Activated CD4-positive, alpha-beta T cell treated with anti-CD3 and anti-CD28 coated beads, Interleukin-10, Interleukin-2, amounts not matched to agents 100 ng/mL and 50 ng/mL, durations not matched to agents 16 hours and 8 hours (primary cell): ENCODE data around the gene NEK7.
"Not testable (repeated sequence)": the region's sequence is repeated elsewhere in the genome, so short reads cannot be mapped to it uniquely, and the experiment has no call there.

Source experiments
- DNase-seq: peaks from one replicate; pipeline ENCODE4 v3.0.0-alpha.2; 2020

NEK7 gene

DNA sequence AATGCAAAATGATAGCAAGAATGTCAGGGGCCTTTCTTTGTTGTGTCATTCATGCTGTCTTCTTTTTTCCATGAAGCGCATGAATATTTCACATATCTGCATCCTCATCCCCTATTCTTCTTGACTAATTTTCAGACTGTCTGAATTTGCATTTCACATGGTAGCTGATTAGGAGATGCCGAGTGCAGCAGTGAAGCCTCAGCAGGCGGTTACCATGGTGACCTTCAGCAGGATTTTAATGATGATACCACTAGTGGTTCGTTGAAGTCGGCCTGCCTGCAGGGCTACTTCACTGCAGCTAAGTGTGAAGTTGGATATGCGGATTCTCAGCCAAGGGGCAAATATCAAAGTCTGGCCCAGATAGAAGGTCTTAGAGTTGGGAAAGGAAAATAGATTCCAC lies 141.8 kb downstream of the NEK7 start:
- no peak for DNase-seq

DNA sequence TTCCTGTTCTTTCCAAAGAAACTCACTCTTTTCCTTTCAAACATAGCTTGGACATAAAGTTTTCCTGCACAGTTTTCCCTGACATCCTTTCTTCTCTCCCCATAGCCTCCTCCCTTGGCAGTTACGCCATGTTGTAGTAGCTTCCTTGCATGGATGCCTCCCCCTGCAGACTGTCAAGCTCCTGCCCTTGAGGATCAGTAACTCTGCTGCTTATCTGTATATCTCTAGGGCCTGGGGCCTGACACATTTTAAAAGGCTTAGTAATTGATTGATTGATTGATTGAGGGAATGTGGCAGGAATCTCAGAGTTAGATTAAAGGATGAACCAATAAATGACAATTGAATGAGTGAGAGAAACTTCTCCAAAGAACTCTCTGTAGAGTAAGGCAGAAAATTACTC lies 143.7 kb downstream of the NEK7 start:
- no peak for DNase-seq

DNA sequence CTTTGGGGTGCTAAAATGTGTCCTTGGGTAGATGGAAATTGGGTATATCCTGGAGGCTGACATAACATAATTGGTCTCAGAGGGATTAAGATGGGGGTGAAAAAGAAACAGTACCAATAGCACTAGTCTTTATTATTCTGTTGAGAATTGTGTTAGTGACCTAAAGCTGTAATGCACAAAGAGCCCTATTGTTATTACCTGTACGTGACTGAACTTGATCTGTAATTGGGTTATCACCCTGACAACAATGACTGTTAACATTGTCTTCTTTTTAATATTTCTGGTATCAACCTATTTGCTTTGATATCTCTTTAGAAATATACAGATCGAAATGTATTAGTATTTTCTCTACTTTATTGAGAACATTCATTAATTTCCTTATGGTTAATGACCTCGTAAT lies 147.6 kb downstream of the NEK7 start:
- DNase-seq, result no peak

DNA sequence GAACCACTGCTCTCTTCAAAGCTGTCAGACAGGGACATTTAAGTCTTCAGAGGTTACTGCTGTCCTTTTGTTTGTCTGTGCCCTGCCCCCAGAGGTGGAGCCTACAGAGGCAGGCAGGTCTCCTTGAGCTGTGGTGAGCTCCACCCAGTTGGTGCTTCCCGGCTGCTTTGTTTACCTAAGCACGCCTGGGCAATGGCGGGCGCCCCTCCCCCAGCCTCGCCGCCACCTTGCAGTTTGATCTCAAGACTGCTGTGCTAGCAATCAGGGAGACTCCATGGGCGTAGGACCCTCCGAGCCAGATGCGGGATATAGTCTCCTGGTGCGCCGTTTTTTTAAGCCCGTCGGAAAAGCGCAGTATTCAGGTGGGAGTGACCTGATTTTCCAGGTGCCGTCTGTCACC lies 158.0 kb downstream of the NEK7 start:
- not testable (repeated sequence) for DNase-seq

DNA sequence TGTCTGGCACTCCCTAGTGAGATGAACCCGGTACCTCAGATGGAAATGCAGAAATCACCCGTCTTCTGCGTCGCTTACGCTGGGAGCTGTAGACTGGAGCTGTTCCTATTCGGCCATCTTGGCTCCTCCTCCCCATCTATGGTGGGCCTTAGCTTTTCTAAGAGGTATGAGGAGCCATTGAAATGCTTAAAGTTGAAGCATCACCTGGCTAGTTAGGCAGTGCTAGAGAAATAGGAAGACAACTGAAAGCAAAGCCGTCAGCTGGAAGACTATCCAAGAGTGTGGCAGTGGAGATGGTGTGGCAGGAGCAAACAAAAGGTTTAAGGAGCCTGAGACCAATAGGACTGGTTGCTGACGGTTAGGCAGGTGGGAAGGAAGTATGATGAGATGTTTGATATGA lies 158.5 kb downstream of the NEK7 start:
- not testable (repeated sequence) for DNase-seq

DNA sequence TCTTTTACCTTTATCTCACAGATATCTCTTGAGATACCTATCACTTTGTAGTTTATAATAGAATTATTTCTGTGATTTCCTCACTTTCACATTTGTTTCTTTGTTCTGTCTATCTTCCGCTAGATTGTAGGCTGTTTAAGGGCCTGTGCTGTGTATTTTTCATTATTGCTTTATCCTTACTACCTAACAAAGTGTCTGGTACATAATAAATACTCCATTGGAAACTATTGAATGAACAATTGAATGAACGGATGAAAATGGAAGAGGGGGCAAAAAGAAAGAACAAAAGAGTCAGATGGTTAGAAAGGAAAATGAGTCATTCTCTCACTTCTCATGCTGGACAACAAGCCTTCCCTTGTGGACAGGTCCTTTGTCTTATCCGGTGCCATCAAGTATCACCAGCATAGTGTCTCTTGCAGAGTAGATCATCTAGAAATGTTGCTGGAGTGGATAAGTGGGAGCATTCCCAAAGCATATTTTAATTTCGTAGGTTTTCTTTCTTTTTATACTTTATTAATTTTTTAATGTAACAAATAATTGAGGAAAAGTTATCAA lies 159.8 kb downstream of the NEK7 start:
- DNase-seq, result no peak

DNA sequence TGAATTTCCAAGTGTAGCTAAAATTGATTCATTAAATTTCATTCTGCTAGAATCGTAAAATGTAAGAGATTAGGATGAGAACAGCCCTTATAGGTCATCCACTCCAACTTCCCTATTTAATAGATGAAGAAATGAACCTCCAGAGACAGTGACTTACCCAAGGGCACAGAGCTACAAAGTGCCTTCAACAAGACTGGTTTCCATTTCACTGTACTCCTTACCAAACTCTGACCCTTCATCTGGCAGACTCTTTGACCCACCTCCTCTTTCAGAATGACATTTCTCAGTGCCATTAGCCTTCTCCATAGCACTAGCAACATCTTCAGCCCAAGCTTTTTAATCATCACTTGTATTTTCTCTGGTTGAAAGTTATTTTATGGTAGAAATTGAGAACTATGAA lies 161.3 kb downstream of the NEK7 start:
- DNase-seq, result peak; percentile 31

DNA sequence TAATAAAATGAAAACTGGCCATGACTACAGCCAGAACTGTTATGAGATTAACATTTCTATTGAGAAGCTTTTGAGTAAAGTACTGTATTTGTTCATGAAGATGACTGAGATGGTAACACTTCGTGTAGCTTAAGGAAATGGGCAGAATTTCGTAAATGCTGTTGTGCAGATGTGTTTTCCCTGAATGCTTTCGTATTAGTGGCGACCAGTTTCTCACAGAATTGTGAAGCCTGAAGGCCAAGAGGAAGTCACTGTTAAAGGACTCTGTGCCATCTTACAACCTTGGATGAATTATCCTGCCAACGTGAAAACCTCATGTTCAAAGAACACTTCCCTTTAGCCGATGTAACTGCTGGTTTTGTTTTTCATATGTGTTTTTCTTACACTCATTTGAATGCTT lies 164.0 kb downstream of the NEK7 start:
- peak; percentile 2 for DNase-seq

DNA sequence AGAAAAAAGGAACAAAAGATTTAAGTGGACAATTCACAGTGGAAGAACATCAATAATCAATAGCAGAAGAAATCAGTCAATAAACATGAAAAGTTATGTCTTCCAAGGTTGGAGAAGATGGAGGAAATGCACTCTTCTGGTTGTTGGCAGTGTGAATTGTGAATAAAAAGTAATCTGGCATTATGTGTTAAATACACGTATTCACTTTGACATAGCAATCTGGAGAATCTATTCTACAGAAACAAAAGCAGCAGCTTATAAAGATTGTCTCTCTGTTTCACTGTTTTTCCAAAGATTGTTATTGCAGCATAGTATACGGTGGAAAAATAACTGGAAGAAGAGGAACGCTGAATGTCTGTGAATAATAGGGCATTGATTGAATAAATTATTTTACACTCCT lies 169.4 kb downstream of the NEK7 start:
- no peak for DNase-seq

DNA sequence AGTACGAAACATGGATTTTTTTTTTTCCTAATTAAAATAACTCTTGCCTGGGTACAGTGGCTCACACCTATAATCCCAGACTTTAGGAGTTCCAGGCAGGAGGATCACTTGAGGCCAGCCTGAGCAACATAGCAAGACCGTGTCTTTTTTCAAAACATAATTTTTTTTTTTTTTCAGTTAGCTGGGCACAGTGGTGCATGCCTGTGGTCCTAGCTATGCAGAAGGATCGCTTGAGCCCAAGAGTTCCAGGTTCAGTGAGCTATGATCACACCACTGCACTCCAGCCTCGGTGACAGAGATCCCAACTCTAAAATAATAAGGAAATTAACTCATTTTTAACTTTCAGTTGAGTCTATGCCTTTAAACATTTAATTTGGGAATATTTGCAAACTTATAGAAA lies 170.1 kb downstream of the NEK7 start:
- DNase-seq, result no peak

DNA sequence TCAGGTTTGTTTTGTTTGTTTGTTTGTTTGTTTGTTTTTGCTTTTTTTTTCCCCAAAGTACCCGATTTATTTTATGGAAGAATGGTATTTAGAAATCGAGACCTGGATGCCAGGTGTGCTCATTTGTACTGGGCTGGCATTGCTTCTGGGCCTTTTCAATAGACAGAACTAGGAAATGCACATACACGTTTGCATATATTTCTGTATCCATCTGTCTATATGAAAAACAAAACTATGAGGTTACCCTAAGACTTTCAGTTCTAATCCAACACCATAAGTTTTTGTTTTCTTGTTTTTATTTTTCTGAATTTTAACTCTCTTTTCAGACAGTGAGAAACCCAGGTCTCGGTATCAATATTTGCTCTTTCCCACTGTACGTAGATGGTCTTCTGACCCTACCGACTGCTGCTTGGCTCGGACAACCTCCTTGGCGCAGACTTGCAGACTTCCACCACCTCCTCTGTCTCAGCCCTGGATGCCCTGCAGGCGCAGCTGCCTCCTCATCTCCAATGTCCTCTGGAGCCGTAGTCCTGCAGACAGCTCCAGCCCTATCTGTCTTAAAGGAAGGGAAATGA lies 171.7 kb downstream of the NEK7 start:
- no peak for DNase-seq

DNA sequence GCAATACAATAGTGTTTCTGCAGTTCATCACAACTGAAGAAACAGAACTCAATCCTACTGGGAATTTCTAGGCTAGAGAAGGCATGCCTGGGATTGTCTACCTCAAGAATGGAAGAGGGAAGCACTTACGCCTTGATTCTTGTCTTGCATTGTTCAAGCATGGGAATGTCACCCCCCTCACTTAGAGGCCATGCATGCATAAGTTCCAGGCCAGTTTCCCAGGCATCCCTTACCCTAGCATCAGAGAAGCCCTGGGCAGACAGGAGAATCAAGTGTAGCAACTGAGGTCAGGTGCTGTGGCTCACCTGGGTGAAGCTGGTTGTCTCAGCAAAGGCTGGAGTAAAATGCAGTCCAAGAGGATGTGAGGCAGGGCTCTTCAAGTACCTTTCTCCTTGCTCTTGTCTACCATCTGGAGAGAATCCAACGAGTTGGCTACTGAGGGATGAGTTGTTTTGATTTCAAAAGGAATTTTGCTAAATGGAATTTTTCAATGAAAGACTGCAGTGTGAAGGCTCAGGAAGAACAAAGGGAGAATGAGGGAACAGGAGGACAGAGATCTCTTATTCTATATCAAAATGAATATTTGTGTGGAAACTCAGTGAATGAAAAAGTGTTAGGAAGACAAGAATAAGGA lies 174.3 kb downstream of the NEK7 start:
- DNase-seq, result no peak

DNA sequence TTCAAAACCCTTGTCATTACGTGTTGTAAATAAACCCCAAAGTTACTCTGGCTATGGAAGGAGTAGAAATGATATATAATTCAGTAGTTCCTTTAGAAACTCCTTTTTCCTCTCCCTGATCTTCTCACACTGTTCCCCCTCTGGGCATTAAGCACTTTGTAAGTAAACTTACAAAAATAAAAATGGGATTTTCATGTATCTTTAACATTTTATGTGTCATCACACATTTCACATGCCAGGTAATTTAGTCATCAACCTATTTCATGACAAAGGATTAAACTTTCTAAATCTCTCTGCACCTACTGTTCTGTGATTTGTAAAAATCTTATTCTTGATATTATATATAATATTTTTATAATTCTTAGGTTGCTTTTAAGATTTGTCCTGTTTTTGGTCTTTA lies 176.9 kb downstream of the NEK7 start:
- DNase-seq, result no peak

DNA sequence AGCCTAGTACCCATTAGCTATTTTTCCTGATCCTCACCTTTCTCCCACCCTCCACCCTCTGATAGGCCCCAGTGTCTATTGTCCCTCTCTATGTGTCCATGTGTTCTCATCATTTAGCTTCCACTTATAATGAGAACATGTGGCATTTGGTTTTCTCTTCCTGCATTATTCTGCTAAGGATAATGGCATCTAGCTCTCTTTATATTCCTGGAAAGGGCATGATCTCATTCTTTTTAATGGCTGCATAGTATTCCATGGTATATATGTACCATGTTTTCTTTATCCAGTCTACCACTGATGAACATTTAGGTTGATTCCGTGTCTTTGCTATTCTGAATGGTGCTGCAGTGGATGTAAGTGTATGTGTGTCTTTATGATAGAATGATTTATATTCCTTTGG lies 178.9 kb downstream of the NEK7 start:
- DNase-seq, result no peak

DNA sequence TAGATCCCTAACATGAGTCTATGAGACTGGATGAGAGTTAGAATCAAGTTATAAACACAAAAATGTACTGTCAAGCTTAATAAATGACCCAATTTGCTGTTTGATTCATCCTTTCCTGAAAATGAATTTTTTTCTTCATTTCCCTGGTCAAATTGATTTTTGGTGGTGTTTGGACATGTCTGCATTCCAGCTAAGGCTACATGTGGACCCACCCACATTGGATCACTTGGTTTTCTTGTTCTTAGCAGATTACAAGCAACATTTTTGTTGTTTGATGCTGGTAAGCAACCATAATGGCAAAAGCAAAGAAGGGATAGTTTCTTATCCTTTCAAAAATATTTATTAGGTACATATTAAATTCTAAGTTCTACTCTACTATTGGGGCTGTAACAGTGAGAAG lies 181.1 kb downstream of the NEK7 start:
- no peak for DNase-seq

DNA sequence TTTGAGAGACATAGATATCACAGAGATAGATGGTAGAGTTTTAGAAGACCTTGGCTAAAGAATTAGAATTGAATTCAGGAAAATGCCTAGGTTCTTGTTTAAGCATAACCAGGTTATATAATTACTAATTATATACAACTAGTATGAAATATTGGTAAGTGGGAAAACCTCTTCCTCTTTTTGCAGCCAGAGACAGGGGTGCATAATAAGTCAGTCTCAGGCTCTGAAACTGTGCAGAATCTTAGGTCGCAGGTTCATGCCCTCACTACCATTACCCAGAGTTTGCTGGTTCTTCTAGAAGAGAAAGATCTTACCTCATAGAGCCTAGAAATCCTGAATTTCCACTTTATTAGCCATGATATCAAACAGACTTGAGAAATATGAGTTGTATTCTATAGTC lies 183.3 kb downstream of the NEK7 start:
- no peak for DNase-seq

DNA sequence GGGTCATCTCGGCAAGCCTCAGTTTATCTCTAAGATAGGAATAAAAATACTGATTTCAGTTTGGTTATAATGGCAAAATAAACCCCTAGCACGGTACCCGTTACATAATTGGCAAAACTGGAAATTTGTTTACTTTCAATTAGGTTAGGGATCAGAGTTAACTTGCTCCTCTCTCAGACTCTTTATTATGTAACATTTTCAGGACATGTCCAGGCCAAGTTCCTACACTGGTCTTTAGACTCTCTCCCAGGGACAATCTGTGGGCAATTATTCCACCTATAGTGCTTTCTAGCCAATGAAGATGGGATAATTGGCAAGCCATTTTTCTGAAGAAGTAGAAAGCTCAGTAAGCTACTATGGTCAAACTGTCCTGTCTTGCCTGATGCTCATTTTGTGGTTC lies 189.4 kb downstream of the NEK7 start:
- no peak for DNase-seq

DNA sequence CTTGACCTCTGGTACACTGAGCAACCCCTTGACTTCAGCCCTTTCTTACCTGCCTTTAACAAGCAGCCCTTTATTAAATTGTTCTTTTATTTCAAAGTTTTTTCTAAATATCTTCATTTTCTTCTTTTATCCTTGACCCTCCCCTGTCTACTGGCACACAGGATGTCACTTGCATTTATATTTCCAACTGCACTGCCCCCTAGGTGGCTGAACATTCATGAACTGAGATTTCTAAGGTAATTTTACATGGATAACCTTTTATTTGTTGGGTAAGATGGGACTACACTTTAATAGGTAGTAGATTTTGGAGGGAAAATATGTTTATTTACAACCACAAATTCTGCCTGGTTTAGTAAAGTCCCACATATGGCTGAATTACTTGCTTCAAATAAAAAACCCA lies 193.7 kb downstream of the NEK7 start:
- DNase-seq, result no peak

DNA sequence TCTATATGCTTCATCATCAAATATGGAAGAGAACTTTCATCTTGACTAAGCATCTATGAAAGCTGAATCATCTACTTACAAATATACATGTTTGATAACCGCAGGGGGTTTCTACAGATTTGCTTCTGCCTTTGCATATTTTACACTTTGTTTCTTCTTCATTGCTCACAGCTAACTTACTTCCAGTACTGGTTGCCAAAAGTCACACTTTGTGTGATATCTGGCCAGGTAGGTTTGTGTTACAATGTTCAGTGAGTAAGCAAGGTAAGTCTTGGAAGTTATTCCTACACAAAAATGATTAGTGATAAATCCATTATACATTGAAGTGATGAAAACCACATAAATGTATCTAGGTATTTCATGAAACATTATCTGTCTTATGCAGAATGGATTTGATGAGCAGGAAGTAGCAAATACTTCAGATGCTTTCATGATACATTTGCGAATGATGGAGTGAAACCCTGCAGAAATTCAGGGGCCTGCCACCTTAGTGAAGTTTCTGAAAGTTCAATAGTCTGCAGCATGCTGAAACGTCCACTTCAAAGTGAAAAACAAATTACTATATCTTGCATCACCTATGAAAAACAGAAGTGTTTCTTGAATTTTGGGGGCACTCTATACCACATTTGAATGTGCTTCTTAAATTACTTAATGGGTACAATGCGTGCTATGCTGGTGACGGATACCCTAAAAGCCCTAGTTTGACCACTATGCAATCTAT lies 196.3 kb downstream of the NEK7 start:
- peak; percentile 75 for DNase-seq

DNA sequence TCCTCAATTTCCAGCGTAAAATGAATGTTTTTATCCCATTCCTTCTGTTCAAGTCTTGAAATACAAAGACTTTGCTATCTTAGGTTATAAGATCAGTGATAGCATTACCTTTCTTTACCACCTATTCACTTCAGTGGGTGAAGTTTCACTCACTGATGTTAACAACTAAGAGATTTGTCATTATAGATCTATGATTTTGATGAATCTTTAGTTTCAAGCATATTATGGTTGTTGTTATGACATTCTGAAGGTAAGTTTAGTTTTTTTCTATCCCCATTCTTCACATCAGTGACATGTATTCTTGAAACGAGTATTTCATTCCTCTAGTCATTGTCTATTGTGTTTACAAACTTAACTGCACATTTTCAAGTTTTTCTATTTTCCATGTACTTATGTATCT lies 201.1 kb downstream of the NEK7 start:
- DNase-seq, result no peak

DNA sequence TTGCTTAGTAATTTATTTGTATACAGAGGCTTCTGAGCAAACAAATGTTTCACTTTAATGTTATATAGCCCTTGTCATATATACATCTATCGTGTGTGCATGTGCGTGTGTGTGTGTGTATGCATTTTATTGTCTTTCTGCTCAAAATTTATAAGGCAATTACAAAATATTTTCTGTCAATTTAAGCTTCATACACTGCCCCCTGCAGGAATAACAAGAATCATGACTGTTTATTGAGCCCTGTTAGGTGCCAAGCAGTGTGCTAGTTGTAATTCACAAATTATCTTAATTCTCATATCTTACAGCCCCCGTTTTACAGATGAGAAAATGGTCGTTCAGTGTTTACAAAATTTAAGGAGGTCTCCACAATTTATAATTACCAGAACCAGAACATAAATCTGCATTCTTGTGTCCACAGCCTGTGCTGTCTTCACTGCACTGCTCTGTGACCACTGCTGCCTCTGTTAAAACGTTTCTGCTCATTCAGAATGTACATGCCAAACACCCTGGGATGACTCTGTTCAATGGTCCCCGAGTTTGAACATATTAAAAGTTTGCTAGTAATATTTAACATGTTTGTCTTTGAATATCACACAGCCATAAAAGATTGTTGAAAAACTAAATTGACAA lies 202.3 kb downstream of the NEK7 start:
- peak; percentile 46 for DNase-seq

DNA sequence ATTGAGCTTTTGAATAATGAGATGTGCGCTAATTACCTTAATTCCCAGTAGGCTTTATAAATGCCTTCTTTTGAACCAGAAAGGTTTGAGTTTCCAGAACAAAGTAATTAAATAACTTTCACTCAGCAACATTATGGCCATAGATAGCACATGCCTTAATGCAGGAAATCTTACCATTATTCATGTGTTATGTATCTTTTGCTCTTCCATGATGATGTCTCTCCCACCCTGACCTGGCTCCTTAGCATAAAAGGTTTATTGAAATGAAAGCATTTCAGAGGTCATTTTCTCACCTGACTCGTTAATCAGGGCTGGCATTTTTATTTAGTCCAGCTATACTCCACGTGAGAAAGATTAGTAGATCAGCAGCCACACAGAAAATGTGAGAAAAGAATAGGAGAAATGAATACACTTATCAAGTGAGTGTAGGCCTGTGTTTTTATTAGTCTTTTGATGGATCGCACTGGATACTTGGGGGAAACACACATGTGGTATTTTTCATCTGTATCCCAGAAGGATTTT lies 203.5 kb downstream of the NEK7 start:
- DNase-seq, result no peak

DNA sequence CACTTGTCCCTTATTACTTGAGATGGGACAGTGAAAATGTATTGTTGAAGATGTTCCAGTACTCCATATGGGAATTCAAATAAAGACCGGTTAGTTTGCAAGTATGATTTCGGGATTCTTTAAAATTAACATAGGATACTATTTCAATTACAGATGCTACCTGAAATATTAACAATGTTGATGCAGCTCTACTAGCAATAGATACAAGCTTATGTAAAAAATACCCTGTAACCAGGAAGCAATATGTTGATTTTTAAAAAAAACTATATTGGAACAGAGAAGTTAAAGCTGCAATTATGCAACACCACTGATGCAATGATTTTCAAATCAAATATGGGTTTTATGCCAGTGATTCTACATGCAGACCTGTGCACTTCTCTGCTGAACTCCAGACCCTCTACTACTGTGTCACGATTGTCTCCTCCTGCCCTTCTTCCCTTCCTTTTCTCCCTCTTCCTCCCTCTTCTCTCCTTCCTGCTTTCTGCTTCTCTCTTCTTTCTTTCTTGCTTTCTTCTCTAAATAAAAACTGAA lies 204.5 kb downstream of the NEK7 start:
- DNase-seq, result no peak
